ENCODE data around the gene PLCD3.

The PLCD3 gene

GRCh38 chr17:45123076-45123770 is 9.1 kb downstream of the PLCD3 start:
- peak overlapping the region; percentile 73 for H3K9ac ChIP-seq (ENCODE audit: low read length)
- H3K36me3 ChIP-seq (ENCODE audit: control insufficient read depth in 1 of 2, insufficient read depth in 2 of 2, low read depth in 1 of 2, low read length in 2 of 2): peaks cover 16 to 42% of the 10 kb centered on the region in 2 experiments
- H3K27ac ChIP-seq (ENCODE audit: low read length, poor library complexity, severe bottlenecking): peak overlapping the region; percentile 44
- H2BK15ac ChIP-seq (ENCODE audit: low read depth, poor library complexity, severe bottlenecking): peak overlapping the region; percentile 87
- peak overlapping the region in 1 of 2 experiments; percentile 40 for H3K4me3 ChIP-seq (ENCODE audit: insufficient read depth in 1 of 2, low read depth in 1 of 2, low read length in 2 of 2)
- WGBS: 92% methylated on average over 6 of the region's 6 CpGs
- DNase-seq: no peak
- no peak overlapping the region for H3K23ac ChIP-seq (ENCODE audit: low read length in 2 of 2)
- H3K79me1 ChIP-seq (replicated peaks; ENCODE audit: low read length, poor library complexity, severe bottlenecking): peaks cover 37% of the 10 kb centered on the region
- no peak overlapping the region for H2AFZ ChIP-seq (ENCODE audit: low read depth, low read length)
- peaks cover 37% of the 10 kb centered on the region for H3K4me1 ChIP-seq (ENCODE audit: control insufficient read depth, insufficient read depth, low read depth, low read length)
- peak overlapping the region; percentile 96 for H2BK5ac ChIP-seq (ENCODE audit: low read depth, low read length, poor library complexity, severe bottlenecking)
- H3K9me3 ChIP-seq (ENCODE audit: control insufficient read depth, low read length): no peaks in the 10 kb centered on the region
- H4K91ac ChIP-seq (ENCODE audit: low read length): peak overlapping the region; percentile 97
- H3K27me3 ChIP-seq (ENCODE audit: control insufficient read depth in 1 of 2, insufficient read depth in 1 of 2, low read length in 2 of 2): no peaks in the 10 kb centered on the region
- peak overlapping the region; percentile 91 for H2BK120ac ChIP-seq (ENCODE audit: low read depth, low read length)
- H4K8ac ChIP-seq (ENCODE audit: low read length): peak overlapping the region; percentile 62
- H3K18ac ChIP-seq (ENCODE audit: low read depth in 1 of 2, low read length in 2 of 2): peak overlapping the region; percentile 55 to 95
- peak overlapping the region; percentile 89 to 95 for H3K4ac ChIP-seq (ENCODE audit: low read depth in 1 of 2, low read length in 2 of 2)
- H3K4me2 ChIP-seq (ENCODE audit: low read length, poor library complexity, severe bottlenecking): no peak overlapping the region
- H3K14ac ChIP-seq (ENCODE audit: low read length in 2 of 2): peak overlapping the region in 1 of 2 experiments; percentile 44
- H2AK5ac ChIP-seq (ENCODE audit: low read length, severe bottlenecking): peak overlapping the region; percentile 100
- peak overlapping the region; percentile 78 to 98 for H2BK12ac ChIP-seq (ENCODE audit: low read length in 2 of 2)

- H3K79me1 ChIP-seq (replicated peaks; ENCODE audit: low read length, poor library complexity, severe bottlenecking): peaks cover 39% of the 10 kb centered on the region
- no peak overlapping the region for H3K4me2 ChIP-seq (ENCODE audit: low read length, poor library complexity, severe bottlenecking)
- H2AK5ac ChIP-seq (ENCODE audit: low read length, severe bottlenecking): no peak overlapping the region
- peak overlapping the region; percentile 12 for H2BK15ac ChIP-seq (ENCODE audit: low read depth, poor library complexity, severe bottlenecking)
- no peak overlapping the region for H3K27ac ChIP-seq (ENCODE audit: low read length, poor library complexity, severe bottlenecking)
- no peak overlapping the region for H2AFZ ChIP-seq (ENCODE audit: low read depth, low read length)
- no peak overlapping the region for H2BK120ac ChIP-seq (ENCODE audit: low read depth, low read length)
- no peak overlapping the region for H3K23ac ChIP-seq (ENCODE audit: low read length in 2 of 2)
- no peak overlapping the region for H3K9ac ChIP-seq (ENCODE audit: low read length)
- H3K27me3 ChIP-seq (ENCODE audit: control insufficient read depth in 1 of 2, insufficient read depth in 1 of 2, low read length in 2 of 2): no peaks in the 10 kb centered on the region
- H3K4me1 ChIP-seq (ENCODE audit: control insufficient read depth, insufficient read depth, low read depth, low read length): peaks cover 28% of the 10 kb centered on the region
- 94% methylated on average over 45 of the region's 45 CpGs for WGBS
- no peak for DNase-seq
- H2BK12ac ChIP-seq (ENCODE audit: low read length in 2 of 2): no peak overlapping the region
- H3K18ac ChIP-seq (ENCODE audit: low read depth in 1 of 2, low read length in 2 of 2): no peak overlapping the region
- no peaks in the 10 kb centered on the region for H3K9me3 ChIP-seq (ENCODE audit: control insufficient read depth, low read length)
- H2BK5ac ChIP-seq (ENCODE audit: low read depth, low read length, poor library complexity, severe bottlenecking): no peak overlapping the region
- H3K4me3 ChIP-seq (ENCODE audit: insufficient read depth in 1 of 2, low read depth in 1 of 2, low read length in 2 of 2): no peak overlapping the region
- H3K14ac ChIP-seq (ENCODE audit: low read length in 2 of 2): no peak overlapping the region
- peak overlapping the region in 1 of 2 experiments; percentile 54 for H3K4ac ChIP-seq (ENCODE audit: low read depth in 1 of 2, low read length in 2 of 2)
- H3K36me3 ChIP-seq (ENCODE audit: control insufficient read depth in 1 of 2, insufficient read depth in 2 of 2, low read depth in 1 of 2, low read length in 2 of 2): peaks cover 28 to 55% of the 10 kb centered on the region in 2 experiments
- H4K91ac ChIP-seq (ENCODE audit: low read length): peak overlapping the region; percentile 6
- no peak overlapping the region for H4K8ac ChIP-seq (ENCODE audit: low read length)
Measured at GRCh38 chr17:45121055-45121454, 11.3 kb downstream of the PLCD3 start.

GRCh38 chr17:45120558-45120957 is 11.8 kb downstream of the PLCD3 start:
- H3K36me3 ChIP-seq (ENCODE audit: control insufficient read depth in 1 of 2, insufficient read depth in 2 of 2, low read depth in 1 of 2, low read length in 2 of 2): peaks cover 31 to 55% of the 10 kb centered on the region in 2 experiments
- H3K4me3 ChIP-seq (ENCODE audit: insufficient read depth in 1 of 2, low read depth in 1 of 2, low read length in 2 of 2): no peak overlapping the region
- no peak overlapping the region for H3K4me2 ChIP-seq (ENCODE audit: low read length, poor library complexity, severe bottlenecking)
- no peak overlapping the region for H2BK5ac ChIP-seq (ENCODE audit: low read depth, low read length, poor library complexity, severe bottlenecking)
- H3K23ac ChIP-seq (ENCODE audit: low read length in 2 of 2): no peak overlapping the region
- peak overlapping the region; percentile 6 for H4K91ac ChIP-seq (ENCODE audit: low read length)
- H3K14ac ChIP-seq (ENCODE audit: low read length in 2 of 2): no peak overlapping the region
- H3K9ac ChIP-seq (ENCODE audit: low read length): no peak overlapping the region
- no peak overlapping the region for H3K4ac ChIP-seq (ENCODE audit: low read depth in 1 of 2, low read length in 2 of 2)
- H3K9me3 ChIP-seq (ENCODE audit: control insufficient read depth, low read length): no peaks in the 10 kb centered on the region
- no peak overlapping the region for H2BK120ac ChIP-seq (ENCODE audit: low read depth, low read length)
- H3K27ac ChIP-seq (ENCODE audit: low read length, poor library complexity, severe bottlenecking): no peak overlapping the region
- H2BK12ac ChIP-seq (ENCODE audit: low read length in 2 of 2): no peak overlapping the region
- WGBS: 98% methylated on average over 22 of the region's 22 CpGs
- H2BK15ac ChIP-seq (ENCODE audit: low read depth, poor library complexity, severe bottlenecking): no peak overlapping the region
- no peak overlapping the region for H2AK5ac ChIP-seq (ENCODE audit: low read length, severe bottlenecking)
- peaks cover 29% of the 10 kb centered on the region for H3K4me1 ChIP-seq (ENCODE audit: control insufficient read depth, insufficient read depth, low read depth, low read length)
- H3K27me3 ChIP-seq (ENCODE audit: control insufficient read depth in 1 of 2, insufficient read depth in 1 of 2, low read length in 2 of 2): no peaks in the 10 kb centered on the region
- no peak overlapping the region for H4K8ac ChIP-seq (ENCODE audit: low read length)
- H3K18ac ChIP-seq (ENCODE audit: low read depth in 1 of 2, low read length in 2 of 2): no peak overlapping the region
- H2AFZ ChIP-seq (ENCODE audit: low read depth, low read length): no peak overlapping the region
- peaks cover 39% of the 10 kb centered on the region for H3K79me1 ChIP-seq (replicated peaks; ENCODE audit: low read length, poor library complexity, severe bottlenecking)
- DNase-seq: no peak

GRCh38 chr17:45119964-45120363 is 12.4 kb downstream of the PLCD3 start:
- H2BK120ac ChIP-seq (ENCODE audit: low read depth, low read length): no peak overlapping the region
- H2AK5ac ChIP-seq (ENCODE audit: low read length, severe bottlenecking): no peak overlapping the region
- no peaks in the 10 kb centered on the region for H3K27me3 ChIP-seq (ENCODE audit: control insufficient read depth in 1 of 2, insufficient read depth in 1 of 2, low read length in 2 of 2)
- H3K23ac ChIP-seq (ENCODE audit: low read length in 2 of 2): no peak overlapping the region
- H3K9me3 ChIP-seq (ENCODE audit: control insufficient read depth, low read length): no peaks in the 10 kb centered on the region
- H2BK15ac ChIP-seq (ENCODE audit: low read depth, poor library complexity, severe bottlenecking): no peak overlapping the region
- H3K18ac ChIP-seq (ENCODE audit: low read depth in 1 of 2, low read length in 2 of 2): no peak overlapping the region
- H3K4me1 ChIP-seq (ENCODE audit: control insufficient read depth, insufficient read depth, low read depth, low read length): peaks cover 32% of the 10 kb centered on the region
- no peak overlapping the region for H2BK12ac ChIP-seq (ENCODE audit: low read length in 2 of 2)
- H3K4me2 ChIP-seq (ENCODE audit: low read length, poor library complexity, severe bottlenecking): no peak overlapping the region
- no peak overlapping the region for H4K91ac ChIP-seq (ENCODE audit: low read length)
- no peak overlapping the region for H2BK5ac ChIP-seq (ENCODE audit: low read depth, low read length, poor library complexity, severe bottlenecking)
- H3K14ac ChIP-seq (ENCODE audit: low read length in 2 of 2): no peak overlapping the region
- no peak for DNase-seq
- peak overlapping the region in 1 of 2 experiments; percentile 69 for H3K4me3 ChIP-seq (ENCODE audit: insufficient read depth in 1 of 2, low read depth in 1 of 2, low read length in 2 of 2)
- no peak overlapping the region for H4K8ac ChIP-seq (ENCODE audit: low read length)
- peaks cover 39% of the 10 kb centered on the region for H3K79me1 ChIP-seq (replicated peaks; ENCODE audit: low read length, poor library complexity, severe bottlenecking)
- H3K4ac ChIP-seq (ENCODE audit: low read depth in 1 of 2, low read length in 2 of 2): no peak overlapping the region
- WGBS: 92% methylated on average over 8 of the region's 8 CpGs
- no peak overlapping the region for H2AFZ ChIP-seq (ENCODE audit: low read depth, low read length)
- no peak overlapping the region for H3K27ac ChIP-seq (ENCODE audit: low read length, poor library complexity, severe bottlenecking)
- H3K9ac ChIP-seq (ENCODE audit: low read length): no peak overlapping the region
- H3K36me3 ChIP-seq (ENCODE audit: control insufficient read depth in 1 of 2, insufficient read depth in 2 of 2, low read depth in 1 of 2, low read length in 2 of 2): peaks cover 33 to 56% of the 10 kb centered on the region in 2 experiments

Measured in mesenchymal stem cell (in vitro differentiated cells and primary cell).